DND-41 (cell line): ENCODE data around the gene SRL.

Source experiments
- ATAC-seq: fragments of 200-7000 bp; cut with Tn5 transposase; 3 replicates; pipeline ENCODE4 v1.9.1; 2021; ENCODE audit warnings: low read depth; ENCODE audit not compliant: insufficient read depth
- DNase-seq: peaks from one replicate; pipeline ENCODE4 v3.0.0-alpha.2; 2020
- H2AFZ ChIP-seq: 2 replicates; pipeline ENCODE4 v1.6.0; 2012; ENCODE audit warnings: low read depth, low read length
- H3K27ac ChIP-seq: 2 replicates; pipeline ENCODE4 v1.5.1; 2012; ENCODE audit warnings: low read length, inconsistent platforms
- H3K27me3 ChIP-seq: fragments of 200-600 bp; sonication (generic); 2 replicates; pipeline ENCODE4 v1.6.0; 2012; ENCODE audit warnings: low read length, mild to moderate bottlenecking, inconsistent platforms; ENCODE audit not compliant: insufficient read depth, poor library complexity
- H3K36me3 ChIP-seq: 2 replicates; pipeline ENCODE4 v1.5.1; 2012; ENCODE audit warnings: low read length, inconsistent platforms; ENCODE audit not compliant: insufficient read depth
- H3K4me1 ChIP-seq: 2 replicates; pipeline ENCODE4 v1.5.1; 2012; ENCODE audit warnings: mild to moderate bottlenecking, low read length; ENCODE audit not compliant: insufficient read depth
- H3K4me2 ChIP-seq: 2 replicates; pipeline ENCODE4 v1.6.0; 2012; ENCODE audit warnings: mild to moderate bottlenecking, moderate library complexity, low read length, inconsistent platforms; ENCODE audit not compliant: insufficient read depth
- H3K4me3 ChIP-seq, 2 experiments: fragments of 200-600 bp in 1 of 2; shearing (Covaris generic) in 1 of 2; 2 replicates each; pipeline ENCODE4 v1.5.1; 2012 to 2016; ENCODE audit warnings: inconsistent platforms in 2 of 2, low read length in 2 of 2, mild to moderate bottlenecking in 2 of 2, low read depth in 1 of 2, moderate library complexity in 1 of 2
- H3K79me2 ChIP-seq: 2 replicates; pipeline ENCODE4 v1.6.0; 2012; ENCODE audit warnings: low read length, inconsistent platforms; ENCODE audit not compliant: insufficient read depth
- H3K9ac ChIP-seq: 2 replicates; pipeline ENCODE4 v1.6.0; 2012; ENCODE audit warnings: low read depth, mild to moderate bottlenecking, inconsistent platforms, low read length, moderate library complexity
- H3K9me3 ChIP-seq: 2 replicates; pipeline ENCODE4 v1.5.1; 2012; ENCODE audit warnings: low read length, moderate library complexity, mild to moderate bottlenecking, inconsistent platforms; ENCODE audit not compliant: insufficient read depth, severe bottlenecking
- H4K20me1 ChIP-seq: 2 replicates; pipeline ENCODE4 v1.6.0; 2012; ENCODE audit warnings: low read length; ENCODE audit not compliant: insufficient read depth
- CTCF ChIP-seq: IDR thresholded peaks from 2 replicates; pipeline ENCODE4 v1.5.1; 2012; ENCODE audit warnings: borderline replicate concordance, low read length, moderate library complexity, mild to moderate bottlenecking; ENCODE audit not compliant: poor library complexity, severe bottlenecking; ENCODE audit errors: extremely low read depth
- EZH2 ChIP-seq: IDR thresholded peaks from 3 replicates; pipeline ENCODE4 v1.6.1; 2012; ENCODE audit warnings: borderline replicate concordance, low read depth, mild to moderate bottlenecking, moderate library complexity, low read length, inconsistent platforms; ENCODE audit not compliant: severe bottlenecking

SRL gene

GRCh38 chr16:4232541-4233386 is 9.1 kb downstream of the SRL start:
- no peak for ATAC-seq
- H3K4me1 ChIP-seq: no peaks in the 10 kb centered on the region
- no peak for DNase-seq
- H3K27me3 ChIP-seq: peaks cover 16% of the 10 kb centered on the region
- TF ChIP-seq CTCF: no peak
- no peak for TF ChIP-seq EZH2
- no peak overlapping the region for H2AFZ ChIP-seq
- no peak overlapping the region for H3K4me3 ChIP-seq
- H3K27ac ChIP-seq: no peak overlapping the region
- no peaks in the 10 kb centered on the region for H3K36me3 ChIP-seq
- no peaks in the 10 kb centered on the region; the same call in 1 of the 2 replicates for H4K20me1 ChIP-seq
- H3K79me2 ChIP-seq: no peaks in the 10 kb centered on the region
- H3K9me3 ChIP-seq: no peaks in the 10 kb centered on the region
- H3K9ac ChIP-seq: no peak overlapping the region
- H3K4me2 ChIP-seq: no peak overlapping the region

- Histone ChIP-seq H3K4me2 (no peak overlapping the region), H3K27ac (no peak overlapping the region), H3K9me3 (no peaks in the 10 kb centered on the region), H3K79me2 (no peaks in the 10 kb centered on the region), H3K27me3 (peaks cover 15% of the 10 kb centered on the region), H3K4me3 (no peak overlapping the region), H2AFZ (no peak overlapping the region), H3K36me3 (no peaks in the 10 kb centered on the region), H3K4me1 (no peaks in the 10 kb centered on the region), H3K9ac (no peak overlapping the region), H4K20me1 (no peaks in the 10 kb centered on the region; the same call in 1 of the 2 replicates)
- ATAC-seq (no peak), DNase-seq (no peak)
- TF ChIP-seq EZH2: no peak
- no peak for TF ChIP-seq CTCF
Measured at GRCh38 chr16:4231886-4232285, 10.0 kb downstream of the SRL start.

- Histone ChIP-seq H3K27ac (no peak overlapping the region), H3K79me2 (no peaks in the 10 kb centered on the region), H3K9ac (no peak overlapping the region), H3K4me1 (no peaks in the 10 kb centered on the region), H3K36me3 (no peaks in the 10 kb centered on the region), H3K9me3 (no peaks in the 10 kb centered on the region), H4K20me1 (no peaks in the 10 kb centered on the region; the same call in 1 of the 2 replicates), H3K27me3 (peaks cover 15% of the 10 kb centered on the region), H3K4me2 (no peak overlapping the region), H2AFZ (no peak overlapping the region), H3K4me3 (no peak overlapping the region)
- ATAC-seq: no peak
- DNase-seq: no peak
- no peak for TF ChIP-seq CTCF
Measured at GRCh38 chr16:4231367-4231766, 10.5 kb downstream of the SRL start.

- no peak overlapping the region for H3K4me2 ChIP-seq
- no peaks in the 10 kb centered on the region for H3K4me1 ChIP-seq
- no peak for ATAC-seq
- no peak overlapping the region for H3K9ac ChIP-seq
- no peak overlapping the region for H3K4me3 ChIP-seq
- H4K20me1 ChIP-seq: no peaks in the 10 kb centered on the region
- no peak for TF ChIP-seq EZH2
- TF ChIP-seq CTCF: no peak
- peaks cover 4% of the 10 kb centered on the region for H3K27me3 ChIP-seq
- no peaks in the 10 kb centered on the region for H3K9me3 ChIP-seq
- DNase-seq: no peak
- H3K36me3 ChIP-seq: no peaks in the 10 kb centered on the region
- H2AFZ ChIP-seq: no peak overlapping the region
- no peak overlapping the region for H3K27ac ChIP-seq
- no peaks in the 10 kb centered on the region for H3K79me2 ChIP-seq
Measured at GRCh38 chr16:4227040-4227332, 14.9 kb downstream of the SRL start.
